IMR-90 (cell line): ENCODE results near the gene FAIM. TPM values are rescaled to one million over a fixed set of nuclear protein-coding genes. Genes with fewer than 3 reads are reported as not detected.

Experiments used
- ATAC-seq: fragments of 200-7000 bp; cut with Tn5 transposase; 2 replicates; pipeline ENCODE4 v1.9.1; 2020; ENCODE audit warnings: low read depth, mild to moderate bottlenecking, moderate library complexity
- BruUV-seq: library from RNA; stranded (reverse); fragments of 400-500 nt; replicated peaks from 2 replicates; lab custom pipeline; 2021; lab: Mats Ljungman, UMichigan
- CTCF ChIA-PET: fragments of 300-600 bp; formaldehyde crosslinking; extraction: SDS; loops from one replicate; lab custom pipeline; 2021; ENCODE audit warnings: antibody characterized with exemption; lab: Yijun Ruan, JAX
- POLR2A ChIA-PET: fragments of 300-600 bp; sonication (Branson Sonifier 250); formaldehyde crosslinking; loops from one replicate; lab custom pipeline; 2022; ENCODE audit warnings: antibody characterized with exemption; ENCODE audit not compliant: unreplicated experiment; lab: Charles Lee
- DNase-seq: peaks from one replicate; pipeline ENCODE4 v3.0.0; 2013
- H2AFZ ChIP-seq: replicated peaks from 2 replicates; pipeline ENCODE3; 2013; ENCODE audit warnings: low read length, mild to moderate bottlenecking; ENCODE audit not compliant: poor library complexity
- H2AK5ac ChIP-seq: 2 replicates; pipeline ENCODE4 v1.6.1; 2013; ENCODE audit warnings: low read depth, low read length, inconsistent platforms
- H2AK9ac ChIP-seq: replicated peaks from 2 replicates; pipeline ENCODE3; 2013; ENCODE audit warnings: mild to moderate bottlenecking, low read depth, low read length, moderate library complexity; ENCODE audit not compliant: poor library complexity
- H2BK120ac ChIP-seq: 2 replicates; pipeline ENCODE4 v1.6.1; 2013; ENCODE audit warnings: low read depth, low read length, inconsistent platforms
- H2BK15ac ChIP-seq: 3 replicates; pipeline ENCODE4 v1.6.1; 2013; ENCODE audit warnings: low read depth, low read length, inconsistent platforms
- H2BK20ac ChIP-seq: 2 replicates; pipeline ENCODE4 v1.6.1; 2013; ENCODE audit warnings: low read depth, mild to moderate bottlenecking, inconsistent platforms, low read length, moderate library complexity
- H2BK5ac ChIP-seq: 2 replicates; pipeline ENCODE4 v1.6.1; 2013; ENCODE audit warnings: mild to moderate bottlenecking, low read depth, low read length, inconsistent platforms; ENCODE audit not compliant: poor library complexity, severe bottlenecking
- H3K14ac ChIP-seq: replicated peaks from 2 replicates; pipeline ENCODE4 v1.6.1; 2013; ENCODE audit warnings: low read depth, low read length, inconsistent platforms
- H3K18ac ChIP-seq: 2 replicates; pipeline ENCODE4 v1.6.1; 2013; ENCODE audit warnings: low read depth, low read length, control low read depth
- H3K23ac ChIP-seq: 2 replicates; pipeline ENCODE4 v1.6.1; 2013; ENCODE audit warnings: low read depth, low read length, inconsistent platforms
- H3K27ac ChIP-seq: 2 replicates; pipeline ENCODE4 v1.5.1; 2013; ENCODE audit warnings: mild to moderate bottlenecking, control low read depth, low read length; ENCODE audit not compliant: insufficient read depth
- H3K27me3 ChIP-seq: 2 replicates; pipeline ENCODE4 v1.6.1; 2013; ENCODE audit warnings: low read length; ENCODE audit not compliant: control insufficient read depth, insufficient read depth
- H3K36me3 ChIP-seq: 2 replicates; pipeline ENCODE4 v1.6.1; 2013; ENCODE audit warnings: low read length, mixed read lengths; ENCODE audit not compliant: control insufficient read depth, insufficient read depth
- H3K4ac ChIP-seq: 2 replicates; pipeline ENCODE4 v1.6.1; 2013; ENCODE audit warnings: low read depth, low read length, inconsistent platforms
- H3K4me1 ChIP-seq: 2 replicates; pipeline ENCODE4 v1.6.1; 2013; ENCODE audit warnings: low read length, mixed read lengths; ENCODE audit not compliant: control insufficient read depth, insufficient read depth
- H3K4me2 ChIP-seq: 2 replicates; pipeline ENCODE4 v1.6.1; 2013; ENCODE audit warnings: low read depth, mild to moderate bottlenecking, control low read depth, low read length, moderate library complexity
- H3K4me3 ChIP-seq: 2 replicates; pipeline ENCODE4 v1.5.1; 2013; ENCODE audit warnings: low read depth, mild to moderate bottlenecking, control low read depth, low read length, moderate library complexity; ENCODE audit not compliant: insufficient read depth
- H3K56ac ChIP-seq: 2 replicates; pipeline ENCODE4 v1.6.1; 2013; ENCODE audit warnings: low read length, inconsistent platforms; ENCODE audit not compliant: insufficient read depth; ENCODE audit errors: extremely low read depth
- H3K79me1 ChIP-seq, 2 experiments: 2 replicates each; pipeline ENCODE4 v1.6.1; 2013; ENCODE audit warnings: low read length in 2 of 2, inconsistent platforms in 1 of 2, low read depth in 1 of 2
- H3K9ac ChIP-seq: 2 replicates; pipeline ENCODE4 v1.6.1; 2013; ENCODE audit warnings: low read depth, low read length, control low read depth
- H3K9me1 ChIP-seq: 2 replicates; pipeline ENCODE4 v1.6.1; 2013; ENCODE audit warnings: low read length, inconsistent platforms; ENCODE audit not compliant: insufficient read depth
- H3K9me3 ChIP-seq: 2 replicates; pipeline ENCODE4 v1.6.1; 2013; ENCODE audit warnings: low read length; ENCODE audit not compliant: control insufficient read depth, insufficient read depth
- H4K20me1 ChIP-seq: 2 replicates; pipeline ENCODE4 v1.6.1; 2013; ENCODE audit warnings: low read length, inconsistent platforms; ENCODE audit not compliant: insufficient read depth
- H4K5ac ChIP-seq: 2 replicates; pipeline ENCODE4 v1.6.1; 2013; ENCODE audit warnings: mild to moderate bottlenecking, low read depth, low read length, control low read depth
- H4K8ac ChIP-seq, 2 experiments: 2 replicates each; pipeline ENCODE4 v1.6.1; 2013; ENCODE audit warnings: low read depth in 2 of 2, low read length in 2 of 2, control low read depth in 1 of 2, inconsistent platforms in 1 of 2
- H4K91ac ChIP-seq: 2 replicates; pipeline ENCODE4 v1.6.1; 2013; ENCODE audit warnings: low read depth, low read length, inconsistent platforms; ENCODE audit not compliant: insufficient read depth
- BHLHE40 ChIP-seq: fragments of 150-350 bp; IDR thresholded peaks from 2 replicates; pipeline ENCODE4 v1.6.1; 2016; ENCODE audit warnings: mild to moderate bottlenecking, low read depth, low read length
- CEBPB ChIP-seq: IDR thresholded peaks from 2 replicates; pipeline ENCODE4 v1.6.1; 2012; ENCODE audit warnings: low read depth, low read length, improper control_type of control experiment
- CHD1 ChIP-seq: IDR thresholded peaks from 2 replicates; pipeline ENCODE4 v1.6.1; 2012; ENCODE audit warnings: low read depth, low read length, improper control_type of control experiment
- CTCF ChIP-seq: conservative IDR thresholded peaks from 2 replicates; pipeline ENCODE4 v1.5.1; 2012; ENCODE audit warnings: mild to moderate bottlenecking, low read depth, low read length, improper control_type of control experiment
- ELK1 ChIP-seq: fragments of 150-350 bp; IDR thresholded peaks from 2 replicates; pipeline ENCODE4 v1.6.1; 2016; ENCODE audit warnings: low read depth, mild to moderate bottlenecking, low read length, moderate library complexity, borderline replicate concordance
- FOS ChIP-seq: fragments of 150-350 bp; IDR thresholded peaks from 2 replicates; pipeline ENCODE4 v1.6.1; 2016; ENCODE audit warnings: low read depth, low read length
- MAFK ChIP-seq: IDR thresholded peaks from 2 replicates; pipeline ENCODE4 v1.6.1; 2012; ENCODE audit warnings: low read depth, low read length, improper control_type of control experiment
- MAZ ChIP-seq: IDR thresholded peaks from 2 replicates; pipeline ENCODE4 v1.6.1; 2012; ENCODE audit warnings: low read depth, mild to moderate bottlenecking, low read length, improper control_type of control experiment, moderate library complexity, borderline replicate concordance
- MXI1 ChIP-seq: IDR thresholded peaks from 2 replicates; pipeline ENCODE4 v1.6.1; 2012; ENCODE audit warnings: low read depth, mild to moderate bottlenecking, low read length, moderate library complexity, borderline replicate concordance
- NFE2L2 ChIP-seq: fragments of 150-350 bp; IDR thresholded peaks from 2 replicates; pipeline ENCODE4 v1.6.1; 2016; ENCODE audit warnings: low read depth, mild to moderate bottlenecking, low read length
- POLR2A ChIP-seq: IDR thresholded peaks from 2 replicates; pipeline ENCODE4 v1.6.1; 2012; ENCODE audit warnings: mild to moderate bottlenecking, low read depth, low read length
- RAD21 ChIP-seq: IDR thresholded peaks from 2 replicates; pipeline ENCODE4 v1.6.1; 2012; ENCODE audit warnings: low read length, improper control_type of control experiment
- RCOR1 ChIP-seq: IDR thresholded peaks from 2 replicates; pipeline ENCODE4 v1.6.1; 2012; ENCODE audit warnings: mild to moderate bottlenecking, low read length, improper control_type of control experiment; ENCODE audit not compliant: insufficient replicate concordance
- RFX5 ChIP-seq: IDR thresholded peaks from 2 replicates; pipeline ENCODE4 v1.8.0; 2012; ENCODE audit warnings: low read depth, mild to moderate bottlenecking, low read length, moderate library complexity
- SMC3 ChIP-seq: fragments of 150-350 bp; IDR thresholded peaks from 2 replicates; pipeline ENCODE4 v1.6.1; 2016; ENCODE audit warnings: low read depth, mild to moderate bottlenecking, antibody characterized with exemption, low read length, moderate library complexity
- USF2 ChIP-seq: fragments of 150-350 bp; IDR thresholded peaks from 2 replicates; pipeline ENCODE4 v1.6.1; 2017; ENCODE audit warnings: mild to moderate bottlenecking, antibody characterized with exemption, low read length, low read depth
- dilution Hi-C: fragments of 300-500 bp; cut with HindIII; formaldehyde crosslinking; loops from one replicate; pipeline ENCODE4 v1.14.3; 2018; ENCODE audit warnings: low sequenced_read_pairs; ENCODE audit not compliant: unreplicated experiment
- in situ Hi-C: fragments of 300-500 bp; cut with MboI; formaldehyde crosslinking; loops from 3 replicates; pipeline ENCODE4 v1.14.3; 2019; ENCODE audit warnings: low sequenced_read_pairs, inconsistent platforms, mixed read lengths
- intact Hi-C: fragments of 100-400 bp; cut with micrococcal nuclease; formaldehyde crosslinking; loops from 2 replicates; pipeline ENCODE4 v1.10.0; 2022
- polyA plus RNA-seq, 3 experiments: library from polyadenylated mRNA; depleted of rRNA; stranded (reverse); fragments of >200 nt; gene quantifications; 2 replicates each; pipeline ENCODE4 v1.2.3, GENCODE V29; 2012; ENCODE audit warnings: low replicate concordance in 1 of 3
- total RNA-seq: library from RNA; depleted of rRNA; stranded (reverse); fragments of >200 nt; gene quantifications from 2 replicates; pipeline ENCODE4 v1.2.3, GENCODE V29; 2012

FAIM gene
- total and polyA plus RNA-seq, 2 of the 4 experiments (the other 2 are of a cell fraction) = 2.5 to 3.4 TPM

GRCh38 chr3:138653567-138653966 lies 45.0 kb downstream of the FAIM start:
- Histone ChIP-seq H3K9me3 (peaks cover 7% of the 10 kb centered on the region), H3K56ac (no peak overlapping the region), H3K9me1 (peaks cover 4% of the 10 kb centered on the region; the same call in 1 of the 2 replicates), H2BK120ac (no peak overlapping the region), H3K4me2 (no peak overlapping the region), H3K9ac (no peak overlapping the region), H3K18ac (no peak overlapping the region), H4K8ac (no peak overlapping the region), H2AFZ (no peak overlapping the region), H2BK5ac (no peak overlapping the region), H3K14ac (no peak overlapping the region), H2AK9ac (no peak overlapping the region), H3K27ac (no peak overlapping the region), H3K4me1 (no peaks in the 10 kb centered on the region), H4K5ac (no peak overlapping the region), H4K20me1 (no peaks in the 10 kb centered on the region), H3K4ac (no peak overlapping the region), H3K36me3 (peaks cover 18% of the 10 kb centered on the region), H3K79me1 (no peaks in the 10 kb centered on the region), H4K91ac (no peak overlapping the region), H2AK5ac (no peak overlapping the region), H2BK20ac (no peak overlapping the region), H3K27me3 (no peaks in the 10 kb centered on the region), H3K4me3 (no peak overlapping the region), H3K23ac (no peak overlapping the region), H2BK15ac (no peak overlapping the region)
- no TSS peak for BruUV-seq
- ATAC-seq = no peak
- intact Hi-C loops (no loop called here), dilution Hi-C loops (no loop called here), in situ Hi-C loops (no loop called here)
- DNase-seq = no peak
- POLR2A ChIA-PET = no interaction called here
- TF ChIP-seq RAD21 (no peak), RFX5 (no peak), POLR2A (no peak), NFE2L2 (no peak), MAZ (no peak), BHLHE40 (no peak), RCOR1 (no peak), CHD1 (no peak), USF2 (no peak), CEBPB (no peak), ELK1 (no peak), FOS (no peak), SMC3 (no peak), CTCF (no peak), MAFK (no peak), MXI1 (no peak)
- CTCF ChIA-PET = interaction anchor here (1.0 kb wide), 1 partner anchor 30 kb away, joined by 3 read pairs; no protein-coding TSS in a partner anchor
